HepG2 (cell line): Measurements from ENCODE around the gene NAT14. TPM values are rescaled to one million over a fixed set of nuclear protein-coding genes. Genes with fewer than 3 reads are reported as not detected.

Experiments used
- AGO1 ChIP-seq: fragments of 200-400 bp; formaldehyde crosslinking; IDR thresholded peaks from 2 replicates; pipeline ENCODE4 v1.6.1; 2017; ENCODE audit warnings: mild to moderate bottlenecking, low read depth, low read length, moderate library complexity; ENCODE audit not compliant: poor library complexity, severe bottlenecking
- CBX5 ChIP-seq: sonication (generic); formaldehyde crosslinking; IDR thresholded peaks from 2 replicates; pipeline ENCODE4 v1.4.0; 2020; ENCODE audit warnings: missing genetic modification reagents, borderline replicate concordance
- EED ChIP-seq: sonication (generic); formaldehyde crosslinking; IDR thresholded peaks from 2 replicates; pipeline ENCODE4 v1.5.0; 2020; ENCODE audit warnings: mild to moderate bottlenecking, missing genetic modification reagents
- ERF ChIP-seq: IDR thresholded peaks from 2 replicates; pipeline ENCODE4 v1.6.1; 2018; ENCODE audit warnings: missing biosample characterization, missing genetic modification reagents
- ESRRA ChIP-seq: sonication (generic); formaldehyde crosslinking; IDR thresholded peaks from 2 replicates; pipeline ENCODE4 v1.5.1; 2020; ENCODE audit warnings: mild to moderate bottlenecking, low read depth, missing genetic modification reagents
- ETV5 ChIP-seq: IDR thresholded peaks from 2 replicates; pipeline ENCODE4 v1.6.1; 2018; ENCODE audit warnings: missing biosample characterization, missing genetic modification reagents, inconsistent platforms, borderline replicate concordance
- FOSL2 ChIP-seq: sonication (generic); formaldehyde crosslinking; IDR thresholded peaks from 2 replicates; pipeline ENCODE4 v1.4.0; 2020; ENCODE audit warnings: missing genetic modification reagents
- HDAC1 ChIP-seq: sonication (generic); formaldehyde crosslinking; IDR thresholded peaks from 2 replicates; pipeline ENCODE4 v1.5.1; 2020; ENCODE audit warnings: mild to moderate bottlenecking, missing genetic modification reagents
- HNF4A ChIP-seq: sonication (generic); formaldehyde crosslinking; IDR thresholded peaks from 2 replicates; pipeline ENCODE4 v1.4.0; 2020; ENCODE audit warnings: missing genetic modification reagents
- NPAS2 ChIP-seq: sonication (generic); formaldehyde crosslinking; IDR thresholded peaks from 2 replicates; pipeline ENCODE4 v1.8.0; 2022; ENCODE audit warnings: mild to moderate bottlenecking, missing genetic modification reagents, borderline replicate concordance
- NRL ChIP-seq: sonication (generic); formaldehyde crosslinking; IDR thresholded peaks from 2 replicates; pipeline ENCODE4 v1.5.0; 2020; ENCODE audit warnings: missing genetic modification reagents, mild to moderate bottlenecking, moderate library complexity, borderline replicate concordance
- ONECUT2 ChIP-seq: sonication (generic); formaldehyde crosslinking; IDR thresholded peaks from 2 replicates; pipeline ENCODE4 v1.4.0; 2020; ENCODE audit warnings: missing genetic modification reagents
- PHF20 ChIP-seq: sonication (generic); formaldehyde crosslinking; IDR thresholded peaks from 2 replicates; pipeline ENCODE4 v1.5.0; 2020; ENCODE audit warnings: mild to moderate bottlenecking, missing genetic modification reagents
- SP1 ChIP-seq, 2 experiments: fragments of 450-650 bp in 1 of 2; sonication (generic) in 1 of 2; formaldehyde crosslinking in 1 of 2; IDR thresholded peaks; 2 replicates each; pipeline versions ENCODE4 v1.4.0 to v1.6.1; 2016 to 2020; ENCODE audit warnings: missing genetic modification reagents in 1 of 2
- SP4 ChIP-seq: sonication (generic); formaldehyde crosslinking; IDR thresholded peaks from 2 replicates; pipeline ENCODE4 v1.8.1; 2023; ENCODE audit warnings: mild to moderate bottlenecking, missing genetic modification reagents
- SRSF4 ChIP-seq: fragments of 200-400 bp; formaldehyde crosslinking; IDR thresholded peaks from one replicate; pipeline ENCODE4 v1.6.1; 2018; ENCODE audit warnings: mild to moderate bottlenecking, low read depth, low read length, moderate library complexity; ENCODE audit not compliant: poor library complexity, severe bottlenecking
- ZBTB7B ChIP-seq: sonication (generic); formaldehyde crosslinking; IDR thresholded peaks from 2 replicates; pipeline ENCODE4 v1.4.0; 2020; ENCODE audit warnings: missing genetic modification reagents
- ZMAT3 ChIP-seq: sonication (generic); formaldehyde crosslinking; conservative IDR thresholded peaks from 2 replicates; pipeline ENCODE4 v1.7.0; 2021; ENCODE audit warnings: missing genetic modification reagents
- polyA plus RNA-seq, 8 experiments: library from polyadenylated mRNA; depleted of rRNA in 3 of 8; stranded (reverse) in 7 of 8; unstranded in 1 of 8; fragments of >200 nt; fragmentation: Illumina TruSeq in 4 of 8; extraction: Trizol in 4 of 8; gene quantifications; 2 replicates each; pipeline versions ENCODE4 v1.2.1 to v1.2.3, GENCODE V29; 2011 to 2016; ENCODE audit warnings: low read depth in 4 of 8, missing spikeins in 1 of 8, mixed read lengths in 1 of 8; ENCODE audit not compliant: insufficient read depth in 1 of 8
- total RNA-seq, 5 experiments: library from RNA; depleted of rRNA; stranded (reverse); fragments of >200 nt; fragmentation: Illumina TruSeq; extraction: Trizol; gene quantifications; 2 replicates each; pipeline ENCODE4 v1.2.3, GENCODE V29; 2016; ENCODE audit warnings: low read depth in 1 of 5
- TF ChIP-seq, protein P1 (sequence below): sonication (generic); formaldehyde crosslinking; IDR thresholded peaks from 2 replicates; pipeline ENCODE4 v1.5.0; 2020; ENCODE audit warnings: missing genetic modification reagents
- TF ChIP-seq, protein P2 (sequence below): sonication (generic); formaldehyde crosslinking; IDR thresholded peaks from 2 replicates; pipeline ENCODE4 v1.4.0; 2020; ENCODE audit warnings: missing genetic modification reagents
- TF ChIP-seq, protein P3 (sequence below): sonication (generic); formaldehyde crosslinking; IDR thresholded peaks from 2 replicates; pipeline ENCODE4 v1.4.0; 2020; ENCODE audit warnings: missing genetic modification reagents
- TF ChIP-seq, protein P4 (sequence below): fragments of 450-650 bp; IDR thresholded peaks from 2 replicates; pipeline ENCODE4 v1.6.1; 2017; ENCODE audit warnings: mild to moderate bottlenecking

NAT14 gene
- total and polyA plus RNA-seq, 2 of the 13 experiments (the other 11 are each of a cell fraction or from before 2014, with no cell fraction given) = 20.7 to 22.3 TPM

DNA sequence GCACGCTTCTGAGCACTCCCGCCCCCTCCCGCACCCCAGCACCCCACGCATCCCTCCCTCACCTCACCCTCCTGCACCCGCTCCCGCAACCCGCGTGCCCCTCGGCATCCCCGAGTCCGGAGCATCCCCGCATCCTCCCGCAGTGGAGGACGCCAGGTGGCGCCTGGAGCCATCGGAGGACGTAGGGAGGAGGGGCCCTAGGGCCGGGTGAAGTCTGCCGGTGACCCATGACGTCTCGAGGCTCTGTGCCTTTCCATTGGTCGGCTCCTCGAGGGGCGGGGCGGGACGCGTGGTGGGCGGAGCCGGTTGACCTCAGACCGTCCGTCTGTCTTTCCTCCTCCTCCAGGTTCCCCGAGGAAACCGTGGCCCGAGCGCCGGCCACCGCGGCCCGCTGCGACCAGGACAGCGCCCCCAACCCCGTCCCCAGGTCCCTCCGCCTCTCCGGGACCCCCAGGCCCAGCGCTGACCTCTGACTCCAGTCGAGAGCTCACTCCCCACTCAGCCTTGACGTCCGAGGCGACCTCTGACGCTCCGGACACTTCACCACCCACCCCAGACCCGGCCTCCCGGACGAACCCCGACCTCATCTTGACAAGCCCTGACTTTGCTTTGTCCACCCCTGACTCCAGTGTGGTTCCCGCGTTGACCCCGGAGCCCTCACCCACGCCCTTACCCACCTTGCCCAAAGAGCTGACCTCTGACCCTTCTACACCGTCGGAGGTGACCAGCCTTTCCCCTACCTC, 32.1 kb downstream of the NAT14 start (continued):
- TF ChIP-seq, protein P1, sequence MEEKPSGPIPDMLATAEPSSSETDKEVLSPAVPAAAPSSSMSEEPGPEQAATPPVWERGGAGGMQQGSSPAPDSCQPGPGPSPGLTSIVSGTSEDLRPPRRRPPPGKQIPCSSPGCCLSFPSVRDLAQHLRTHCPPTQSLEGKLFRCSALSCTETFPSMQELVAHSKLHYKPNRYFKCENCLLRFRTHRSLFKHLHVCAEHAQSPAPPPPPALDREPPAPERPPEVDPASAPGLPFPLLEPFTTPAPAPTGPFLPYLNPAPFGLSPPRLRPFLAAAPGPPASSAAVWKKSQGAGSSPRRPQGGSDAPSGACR (CRISPR knock-in tag) = 0 out of 2 replicates have a peak, but pooled peaks have one; percentile 25
- TF ChIP-seq HNF4A (CRISPR knock-in tag) (no peak), ESRRA (CRISPR knock-in tag) (peak; percentile 88), SRSF4 (no peak), ETV5 (CRISPR knock-in tag) (peak; percentile 40; the same call in 1 of the 2 replicates), NRL (CRISPR knock-in tag) (peak; percentile 13; the same call in 1 of the 2 replicates), EED (CRISPR knock-in tag) (no peak), ZBTB7B (CRISPR knock-in tag) (no peak), SP4 (CRISPR knock-in tag) (peak; percentile 97), NPAS2 (CRISPR knock-in tag) (no peak), ZMAT3 (CRISPR knock-in tag) (no peak), ONECUT2 (no peak), FOSL2 (CRISPR knock-in tag) (peak; percentile 47; the same call in 1 of the 2 replicates), ERF (CRISPR knock-in tag) (peak; percentile 70; the same call in 1 of the 2 replicates), CBX5 (CRISPR knock-in tag) (peak; percentile 89; the same call in 1 of the 2 replicates), HDAC1 (CRISPR knock-in tag) (peak; percentile 50; the same call in 1 of the 2 replicates), PHF20 (0 out of 2 replicates have a peak, but pooled peaks have one; percentile 11), AGO1 (no peak), SP1 (IDR thresholded peaks at IDR 0.05) (no peak), SP1 (CRISPR knock-in tag; IDR thresholded peaks at IDR 0.05) (peak; percentile 94)
- TF ChIP-seq, protein P2, sequence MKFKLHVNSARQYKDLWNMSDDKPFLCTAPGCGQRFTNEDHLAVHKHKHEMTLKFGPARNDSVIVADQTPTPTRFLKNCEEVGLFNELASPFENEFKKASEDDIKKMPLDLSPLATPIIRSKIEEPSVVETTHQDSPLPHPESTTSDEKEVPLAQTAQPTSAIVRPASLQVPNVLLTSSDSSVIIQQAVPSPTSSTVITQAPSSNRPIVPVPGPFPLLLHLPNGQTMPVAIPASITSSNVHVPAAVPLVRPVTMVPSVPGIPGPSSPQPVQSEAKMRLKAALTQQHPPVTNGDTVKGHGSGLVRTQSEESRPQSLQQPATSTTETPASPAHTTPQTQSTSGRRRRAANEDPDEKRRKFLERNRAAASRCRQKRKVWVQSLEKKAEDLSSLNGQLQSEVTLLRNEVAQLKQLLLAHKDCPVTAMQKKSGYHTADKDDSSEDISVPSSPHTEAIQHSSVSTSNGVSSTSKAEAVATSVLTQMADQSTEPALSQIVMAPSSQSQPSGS (CRISPR knock-in tag) = no peak; the same call in 1 of the 2 replicates
- TF ChIP-seq, protein P3, sequence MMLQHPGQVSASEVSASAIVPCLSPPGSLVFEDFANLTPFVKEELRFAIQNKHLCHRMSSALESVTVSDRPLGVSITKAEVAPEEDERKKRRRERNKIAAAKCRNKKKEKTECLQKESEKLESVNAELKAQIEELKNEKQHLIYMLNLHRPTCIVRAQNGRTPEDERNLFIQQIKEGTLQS = no peak
- TF ChIP-seq, protein P4, sequence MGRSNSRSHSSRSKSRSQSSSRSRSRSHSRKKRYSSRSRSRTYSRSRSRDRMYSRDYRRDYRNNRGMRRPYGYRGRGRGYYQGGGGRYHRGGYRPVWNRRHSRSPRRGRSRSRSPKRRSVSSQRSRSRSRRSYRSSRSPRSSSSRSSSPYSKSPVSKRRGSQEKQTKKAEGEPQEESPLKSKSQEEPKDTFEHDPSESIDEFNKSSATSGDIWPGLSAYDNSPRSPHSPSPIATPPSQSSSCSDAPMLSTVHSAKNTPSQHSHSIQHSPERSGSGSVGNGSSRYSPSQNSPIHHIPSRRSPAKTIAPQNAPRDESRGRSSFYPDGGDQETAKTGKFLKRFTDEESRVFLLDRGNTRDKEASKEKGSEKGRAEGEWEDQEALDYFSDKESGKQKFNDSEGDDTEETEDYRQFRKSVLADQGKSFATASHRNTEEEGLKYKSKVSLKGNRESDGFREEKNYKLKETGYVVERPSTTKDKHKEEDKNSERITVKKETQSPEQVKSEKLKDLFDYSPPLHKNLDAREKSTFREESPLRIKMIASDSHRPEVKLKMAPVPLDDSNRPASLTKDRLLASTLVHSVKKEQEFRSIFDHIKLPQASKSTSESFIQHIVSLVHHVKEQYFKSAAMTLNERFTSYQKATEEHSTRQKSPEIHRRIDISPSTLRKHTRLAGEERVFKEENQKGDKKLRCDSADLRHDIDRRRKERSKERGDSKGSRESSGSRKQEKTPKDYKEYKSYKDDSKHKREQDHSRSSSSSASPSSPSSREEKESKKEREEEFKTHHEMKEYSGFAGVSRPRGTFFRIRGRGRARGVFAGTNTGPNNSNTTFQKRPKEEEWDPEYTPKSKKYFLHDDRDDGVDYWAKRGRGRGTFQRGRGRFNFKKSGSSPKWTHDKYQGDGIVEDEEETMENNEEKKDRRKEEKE = no peak
